ENCODE measurements around the gene KRTAP1-4.
"Not testable (repeated sequence)": the region's sequence is repeated elsewhere in the genome, so short reads cannot be mapped to it uniquely, and the experiment has no call there.

The KRTAP1-4 gene

GRCh38 chr17:41004397-41004796 lies 25.6 kb downstream of the KRTAP1-4 start:
- no peak for DNase-seq (ENCODE audit: low read depth, low spot score)

- no peak for DNase-seq (ENCODE audit: low read depth, low spot score)
Measured at GRCh38 chr17:41003926-41004325, 26.1 kb downstream of the KRTAP1-4 start.

GRCh38 chr17:41002814-41003213 lies 27.2 kb downstream of the KRTAP1-4 start:
- DNase-seq (ENCODE audit: low read depth, low spot score) = no peak

- no peak for DNase-seq (ENCODE audit: low read depth, low spot score)
Measured at GRCh38 chr17:41001795-41002194, 28.2 kb downstream of the KRTAP1-4 start.

- not testable (repeated sequence) for DNase-seq (ENCODE audit: low read depth, low spot score)
Measured at GRCh38 chr17:40999563-40999962, 30.4 kb downstream of the KRTAP1-4 start, which contains the start of gene KRTAP3-2. Gene KRTAP3-2 (minus strand): TSS chr17:40999906. CDS start chr17:40999853, 53 bp downstream.

- DNase-seq (ENCODE audit: low read depth, low spot score) = no peak
Measured at GRCh38 chr17:40997361-40997760, 32.6 kb downstream of the KRTAP1-4 start.

GRCh38 chr17:40996829-40997228 lies 33.2 kb downstream of the KRTAP1-4 start:
- DNase-seq (ENCODE audit: low read depth, low spot score) = no peak

GRCh38 chr17:40995116-40995515 lies 34.9 kb downstream of the KRTAP1-4 start:
- DNase-seq (ENCODE audit: low read depth, low spot score) = no peak

- DNase-seq (ENCODE audit: low read depth, low spot score) = no peak
Measured at GRCh38 chr17:40993839-40994238, 36.2 kb downstream of the KRTAP1-4 start, which contains the start of gene KRTAP3-3. Gene KRTAP3-3 (minus strand): TSS chr17:40994164. CDS start chr17:40994097, 67 bp downstream.

- DNase-seq (ENCODE audit: low read depth, low spot score) = no peak
Measured at GRCh38 chr17:40993084-40993483, 36.9 kb downstream of the KRTAP1-4 start.

- DNase-seq (ENCODE audit: low read depth, low spot score) = no peak
Measured at GRCh38 chr17:40992666-40993065, 37.3 kb downstream of the KRTAP1-4 start.

GRCh38 chr17:40986920-40987319 lies 43.1 kb downstream of the KRTAP1-4 start:
- no peak for DNase-seq (ENCODE audit: low read depth, low spot score)

- DNase-seq (ENCODE audit: low read depth, low spot score) = no peak
Measured at GRCh38 chr17:40984226-40984625, 45.8 kb downstream of the KRTAP1-4 start, which contains the start of gene KRT40. Gene KRT40 (minus strand): TSS chr17:40984326. CDS start chr17:40984273, 53 bp downstream.

- DNase-seq (ENCODE audit: low read depth, low spot score) = no peak
Measured at GRCh38 chr17:40981115-40981514, 48.9 kb downstream of the KRTAP1-4 start.

GRCh38 chr17:40980596-40980995 lies 49.4 kb downstream of the KRTAP1-4 start:
- peak; percentile 31 for DNase-seq (ENCODE audit: low read depth, low spot score)

- DNase-seq (ENCODE audit: low read depth, low spot score) = no peak
Measured at GRCh38 chr17:40980117-40980516, 49.9 kb downstream of the KRTAP1-4 start.

All from ELF-1 (cell line).